NT2/D1 (cell line): ENCODE measurements around the gene OPCML.

ENCODE experiments used
- SUZ12 ChIP-seq: IDR thresholded peaks from 2 replicates; pipeline ENCODE4 v1.6.1; 2011; ENCODE audit not compliant: insufficient read length, insufficient read depth; ENCODE audit errors: extremely low read depth
- YY1 ChIP-seq: IDR thresholded peaks from 2 replicates; pipeline ENCODE4 v1.6.1; 2011; ENCODE audit not compliant: insufficient read length, insufficient read depth

GRCh38 chr11:132988411-132988810, 543.9 kb downstream of the OPCML start:
- TF ChIP-seq SUZ12 (no peak), YY1 (no peak)
